H9 (cell line): Measurements from ENCODE around the gene BCAS4. TPM values are rescaled to one million over a fixed set of nuclear protein-coding genes. Genes with fewer than 3 reads are reported as not detected.

Source experiments
- DNase-seq: peaks from one replicate; pipeline ENCODE4 v3.0.0-alpha.2; 2017
- H2AFZ ChIP-seq: one replicate; pipeline ENCODE4 v1.6.1; 2013; ENCODE audit warnings: mild to moderate bottlenecking, low read length, control low read depth, moderate library complexity
- H2AK5ac ChIP-seq: 2 replicates; pipeline ENCODE4 v1.6.1; 2013; ENCODE audit warnings: low read length, control low read depth, mixed read lengths; ENCODE audit not compliant: insufficient read length
- H2BK120ac ChIP-seq: one replicate; pipeline ENCODE4 v1.6.1; 2013; ENCODE audit warnings: low read depth, mild to moderate bottlenecking, low read length, control low read depth, inconsistent platforms; ENCODE audit not compliant: poor library complexity, severe bottlenecking
- H2BK12ac ChIP-seq: 2 replicates; pipeline ENCODE4 v1.6.1; 2013; ENCODE audit warnings: low read length, control low read depth, mixed read lengths, low read depth; ENCODE audit not compliant: insufficient read length
- H2BK15ac ChIP-seq: 2 replicates; pipeline ENCODE4 v1.6.1; 2013; ENCODE audit warnings: low read depth, low read length, control low read depth
- H2BK20ac ChIP-seq: one replicate; pipeline ENCODE4 v1.6.1; 2013; ENCODE audit warnings: low read depth, mild to moderate bottlenecking, low read length, control low read depth, inconsistent platforms; ENCODE audit not compliant: poor library complexity, severe bottlenecking
- H2BK5ac ChIP-seq: 2 replicates; pipeline ENCODE4 v1.6.1; 2013; ENCODE audit warnings: low read length, control low read depth, mixed read lengths; ENCODE audit not compliant: insufficient read length
- H3K14ac ChIP-seq: 2 replicates; pipeline ENCODE4 v1.6.1; 2013; ENCODE audit warnings: low read length, control low read depth; ENCODE audit not compliant: insufficient read depth
- H3K18ac ChIP-seq: 2 replicates; pipeline ENCODE4 v1.6.1; 2013; ENCODE audit warnings: low read depth, mild to moderate bottlenecking, mixed read lengths, low read length, control low read depth; ENCODE audit not compliant: insufficient read length
- H3K23ac ChIP-seq: 2 replicates; pipeline ENCODE4 v1.6.1; 2013; ENCODE audit warnings: low read length, control low read depth, mixed read lengths, low read depth; ENCODE audit not compliant: insufficient read length
- H3K23me2 ChIP-seq: 2 replicates; pipeline ENCODE4 v1.6.1; 2013; ENCODE audit warnings: low read depth, mild to moderate bottlenecking, mixed read lengths, low read length, control low read depth; ENCODE audit not compliant: insufficient read length, poor library complexity, severe bottlenecking
- H3K27ac ChIP-seq: 2 replicates; pipeline ENCODE4 v1.5.1; 2013; ENCODE audit warnings: low read length, control low read depth, mixed read lengths, low read depth; ENCODE audit not compliant: insufficient read length
- H3K27me3 ChIP-seq: 2 replicates; pipeline ENCODE4 v1.6.1; 2013; ENCODE audit warnings: low read length, control low read depth, inconsistent platforms; ENCODE audit not compliant: insufficient read depth
- H3K4ac ChIP-seq: 2 replicates; pipeline ENCODE4 v1.6.1; 2013; ENCODE audit warnings: low read depth, mild to moderate bottlenecking, control low read depth, inconsistent platforms, low read length, moderate library complexity
- H3K4me1 ChIP-seq: 2 replicates; pipeline ENCODE4 v1.6.1; 2013; ENCODE audit warnings: low read length, control low read depth, inconsistent platforms; ENCODE audit not compliant: insufficient read depth
- H3K4me2 ChIP-seq: 2 replicates; pipeline ENCODE4 v1.6.1; 2013; ENCODE audit warnings: low read length, control low read depth, mixed read lengths; ENCODE audit not compliant: insufficient read length, insufficient read depth
- H3K56ac ChIP-seq: 2 replicates; pipeline ENCODE4 v1.6.1; 2013; ENCODE audit warnings: low read depth, mild to moderate bottlenecking, mixed read lengths, low read length, control low read depth; ENCODE audit not compliant: insufficient read length
- H3K79me1 ChIP-seq: 2 replicates; pipeline ENCODE4 v1.6.1; 2013; ENCODE audit warnings: low read depth, mild to moderate bottlenecking, moderate library complexity, low read length, control low read depth, inconsistent platforms; ENCODE audit not compliant: insufficient read depth, poor library complexity, severe bottlenecking
- H3K79me2 ChIP-seq: 2 replicates; pipeline ENCODE4 v1.6.1; 2013; ENCODE audit warnings: low read length, control low read depth, inconsistent platforms; ENCODE audit not compliant: insufficient read depth
- H3K9ac ChIP-seq: 2 replicates; pipeline ENCODE4 v1.6.1; 2013; ENCODE audit warnings: low read length, control low read depth, mixed read lengths; ENCODE audit not compliant: insufficient read length; ENCODE audit errors: extremely low read depth
- H3K9me3 ChIP-seq: one replicate; pipeline ENCODE4 v1.6.1; 2013; ENCODE audit warnings: low read depth, low read length, inconsistent platforms; ENCODE audit not compliant: control insufficient read depth
- H3T11ph ChIP-seq: one replicate; pipeline ENCODE4 v1.6.1; 2013; ENCODE audit warnings: mild to moderate bottlenecking, low read length, control low read depth, inconsistent platforms
- H4K20me1 ChIP-seq: one replicate; pipeline ENCODE4 v1.6.1; 2013; ENCODE audit not compliant: control insufficient read depth, insufficient read length, insufficient read depth
- H4K5ac ChIP-seq: 2 replicates; pipeline ENCODE4 v1.6.1; 2013; ENCODE audit warnings: low read depth, mild to moderate bottlenecking, mixed read lengths, low read length, control low read depth; ENCODE audit not compliant: insufficient read length
- H4K8ac ChIP-seq: replicated peaks from 2 replicates; pipeline ENCODE4 v1.6.1; 2013; ENCODE audit warnings: low read length, control low read depth, mixed read lengths, low read depth; ENCODE audit not compliant: insufficient read length
- H4K91ac ChIP-seq: 2 replicates; pipeline ENCODE4 v1.6.1; 2013; ENCODE audit warnings: low read depth, mild to moderate bottlenecking, moderate library complexity, mixed read lengths, low read length, control low read depth; ENCODE audit not compliant: insufficient read length
- H3K27ac Mint-ChIP-seq, 3 experiments: 2 replicates in 2 of 3; 3 replicates in 1 of 3; pipeline ENCODE4 v1.8.0; 2020 to 2021; ENCODE audit warnings: mixed read lengths in 3 of 3, mild to moderate bottlenecking in 1 of 3, moderate library complexity in 1 of 3
- H3K27me3 Mint-ChIP-seq: 2 replicates; pipeline ENCODE4 v1.8.0; 2021; ENCODE audit warnings: low read depth, mild to moderate bottlenecking, moderate library complexity, mixed read lengths
- H3K36me3 Mint-ChIP-seq, 3 experiments: 2 replicates in 2 of 3; 3 replicates in 1 of 3; pipeline ENCODE4 v1.8.0; 2020 to 2021; ENCODE audit warnings: low read depth in 3 of 3, mixed read lengths in 3 of 3; ENCODE audit not compliant: insufficient read depth in 1 of 3
- H3K4me1 Mint-ChIP-seq, 2 experiments: 2 replicates each; pipeline ENCODE4 v1.8.0; 2020; ENCODE audit warnings: mixed read lengths in 2 of 2
- H3K4me3 Mint-ChIP-seq, 2 experiments: 2 replicates in 1 of 2; 3 replicates in 1 of 2; pipeline ENCODE4 v1.8.0; 2020 to 2021; ENCODE audit warnings: mild to moderate bottlenecking in 2 of 2, mixed read lengths in 2 of 2, moderate library complexity in 1 of 2
- H3K9me3 Mint-ChIP-seq, 2 experiments: 2 replicates in 1 of 2; 3 replicates in 1 of 2; pipeline ENCODE4 v1.8.0; 2020; ENCODE audit warnings: mild to moderate bottlenecking in 2 of 2, mixed read lengths in 2 of 2, moderate library complexity in 1 of 2
- WGBS: extraction: QIAGEN DNeasy Blood & Tissue Kit; methylation state at CpG from one replicate; pipeline ENCODE4 v1.1.7; 2013; ENCODE audit warnings: missing lambda C conversion rate, low lambda C conversion rate, mixed read lengths; ENCODE audit not compliant: insufficient read length; ENCODE audit errors: extremely low coverage; 5-methylcytosine and 5-hydroxymethylcytosine counted together
- total RNA-seq: library from RNA; stranded (reverse); gene quantifications from 2 replicates; pipeline ENCODE4 v1.2.1, GENCODE V29; 2021
- TF ChIP-seq, protein P1 (sequence below): fragments of 200-600 bp; sonication (generic); conservative IDR thresholded peaks from 3 replicates; pipeline ENCODE4 v1.8.0; 2021; ENCODE audit warnings: antibody characterized with exemption, mild to moderate bottlenecking

Gene BCAS4
- total RNA-seq, 1 experiment from 2014 or later, result 16.9 TPM

DNA sequence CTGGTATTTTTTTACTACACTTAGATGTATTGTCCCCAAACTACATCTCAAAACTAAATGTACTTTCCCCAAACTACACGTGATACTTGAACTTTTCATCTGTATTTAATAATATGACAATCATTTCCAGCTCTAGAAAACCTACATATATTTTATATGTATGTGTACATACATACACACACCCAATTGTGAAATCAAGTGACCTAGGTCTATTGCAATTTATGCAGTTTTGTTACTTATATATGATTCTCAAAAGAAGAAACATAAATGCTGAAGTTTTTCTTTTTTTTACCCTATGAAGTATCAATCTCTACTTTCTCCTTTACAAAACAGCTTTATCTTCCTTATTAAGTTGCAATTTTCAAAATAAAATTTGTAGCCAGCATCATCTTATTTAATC lies 131.7 kb downstream of the BCAS4 start:
- Mint-ChIP-seq H3K36me3 (peaks cover 35 to 73% (median 70%) of the 10 kb centered on the region in 3 experiments), H3K27ac (no peak overlapping the region; a peak in 1 of 7 replicates), H3K4me3 (no peak overlapping the region), H3K9me3 (peaks cover 0 to 7% of the 10 kb centered on the region in 2 experiments; a peak in 2 of 5 replicates), H3K27me3 (no peaks in the 10 kb centered on the region), H3K4me1 (peaks cover 59 to 60% of the 10 kb centered on the region in 2 experiments)
- Histone ChIP-seq H4K5ac (no peak overlapping the region), H3K23ac (no peak overlapping the region), H2BK120ac (no peak overlapping the region), H3K9ac (no peak overlapping the region), H2BK5ac (no peak overlapping the region), H3K79me2 (peaks cover 74% of the 10 kb centered on the region), H3K79me1 (no peaks in the 10 kb centered on the region), H4K20me1 (no peaks in the 10 kb centered on the region), H4K8ac (no peak overlapping the region), H3K9me3 (no peaks in the 10 kb centered on the region), H3K27ac (no peak overlapping the region), H3K56ac (no peak overlapping the region), H3K4me1 (peaks cover 6% of the 10 kb centered on the region), H3K4ac (no peak overlapping the region), H2BK20ac (no peak overlapping the region), H3T11ph (no peak overlapping the region), H3K23me2 (peaks cover 14% of the 10 kb centered on the region), H3K4me2 (no peak overlapping the region), H3K14ac (no peak overlapping the region), H3K27me3 (no peaks in the 10 kb centered on the region), H2BK12ac (no peak overlapping the region), H2AK5ac (no peak overlapping the region), H3K18ac (no peak overlapping the region), H2AFZ (no peak overlapping the region), H4K91ac (no peak overlapping the region), H2BK15ac (no peak overlapping the region)
- no peak for DNase-seq
- TF ChIP-seq, protein P1, sequence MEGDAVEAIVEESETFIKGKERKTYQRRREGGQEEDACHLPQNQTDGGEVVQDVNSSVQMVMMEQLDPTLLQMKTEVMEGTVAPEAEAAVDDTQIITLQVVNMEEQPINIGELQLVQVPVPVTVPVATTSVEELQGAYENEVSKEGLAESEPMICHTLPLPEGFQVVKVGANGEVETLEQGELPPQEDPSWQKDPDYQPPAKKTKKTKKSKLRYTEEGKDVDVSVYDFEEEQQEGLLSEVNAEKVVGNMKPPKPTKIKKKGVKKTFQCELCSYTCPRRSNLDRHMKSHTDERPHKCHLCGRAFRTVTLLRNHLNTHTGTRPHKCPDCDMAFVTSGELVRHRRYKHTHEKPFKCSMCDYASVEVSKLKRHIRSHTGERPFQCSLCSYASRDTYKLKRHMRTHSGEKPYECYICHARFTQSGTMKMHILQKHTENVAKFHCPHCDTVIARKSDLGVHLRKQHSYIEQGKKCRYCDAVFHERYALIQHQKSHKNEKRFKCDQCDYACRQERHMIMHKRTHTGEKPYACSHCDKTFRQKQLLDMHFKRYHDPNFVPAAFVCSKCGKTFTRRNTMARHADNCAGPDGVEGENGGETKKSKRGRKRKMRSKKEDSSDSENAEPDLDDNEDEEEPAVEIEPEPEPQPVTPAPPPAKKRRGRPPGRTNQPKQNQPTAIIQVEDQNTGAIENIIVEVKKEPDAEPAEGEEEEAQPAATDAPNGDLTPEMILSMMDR, result no peak
- WGBS, result no CpG with 5 or more reads among the region's 1 CpG

Other genes with a start within 250 kb of the BCAS4 start
- gene RIPOR3, start 103.5 kb upstream of the BCAS4 start, total RNA-seq, result 0.46 and 0.48 TPM in 2 replicates
- 27.4 and 31.7 TPM in 2 replicates for gene PARD6B, start 63.5 kb upstream of the BCAS4 start, total RNA-seq
- 143 and 144 TPM in 2 replicates for gene ADNP, start 136.4 kb downstream of the BCAS4 start, total RNA-seq
- gene DPM1, start 163.5 kb downstream of the BCAS4 start, total RNA-seq, result 64.0 TPM in 2 replicates
- gene MOCS3, start 163.8 kb downstream of the BCAS4 start, total RNA-seq, result 8.8 and 9.0 TPM in 2 replicates
- 11.5 and 13.2 TPM in 2 replicates for gene KCNG1, start 228.0 kb downstream of the BCAS4 start, total RNA-seq